Measurements from ENCODE around the gene FYB2.
A peak's percentile ranks its signal among the peaks of the same experiment; 100 is the strongest.

Gene FYB2

DNA sequence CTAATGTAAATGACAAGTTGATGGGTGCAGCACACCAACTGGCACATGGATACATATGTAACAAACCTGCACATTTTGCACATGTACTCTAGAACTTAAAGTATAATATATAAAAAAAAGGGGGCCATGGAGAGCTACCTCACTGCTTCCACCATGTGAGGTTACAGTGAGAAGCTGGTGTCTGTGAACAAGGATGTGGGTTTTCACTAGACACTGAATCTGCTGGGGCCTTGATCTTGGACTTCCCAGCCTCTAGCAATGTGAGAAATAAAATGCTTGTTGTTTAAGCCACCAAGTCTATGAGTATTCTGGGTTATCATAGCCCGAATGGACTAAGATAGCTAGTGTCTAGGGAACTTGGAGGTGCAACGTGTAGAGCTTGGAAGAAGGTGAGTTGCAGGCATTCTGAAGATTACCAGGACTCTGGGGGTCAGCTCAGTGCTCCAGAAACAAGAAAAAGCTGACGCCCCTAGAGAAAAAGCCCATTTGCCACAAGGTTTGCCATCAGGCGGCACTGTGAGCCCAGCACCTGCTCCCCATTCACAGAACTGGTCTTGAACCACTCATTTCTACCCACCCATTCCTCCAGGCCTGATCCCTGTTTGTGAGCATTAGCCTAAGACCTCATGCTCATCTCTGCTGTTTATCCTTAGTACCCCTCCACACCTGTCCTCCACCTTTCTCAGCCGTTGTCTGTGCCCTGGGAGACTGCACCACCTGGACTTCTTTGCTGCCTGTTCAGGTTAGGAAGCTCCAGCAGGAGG is 15.1 kb upstream of the FYB2 start:
- DNase-seq: no peak

DNA sequence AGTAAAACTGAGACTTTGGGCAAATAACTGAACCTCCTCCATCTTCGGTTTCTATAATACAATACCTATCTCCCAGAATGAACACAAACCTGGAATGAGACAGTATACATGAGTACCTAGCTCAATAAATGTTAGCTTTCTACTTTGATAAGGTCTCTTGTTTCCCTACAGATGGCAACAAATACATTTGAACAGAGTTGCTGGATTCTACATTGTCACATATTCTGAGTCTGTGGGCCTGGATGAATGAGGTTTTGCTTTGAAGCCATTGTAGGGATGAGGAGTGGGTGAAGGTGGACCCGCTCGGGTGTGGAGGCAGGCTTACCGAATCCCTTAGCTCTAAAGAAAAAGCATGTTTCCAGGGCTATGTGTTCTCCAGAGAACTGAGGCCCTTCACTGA is 13.9 kb upstream of the FYB2 start:
- DNase-seq: no peak

DNA sequence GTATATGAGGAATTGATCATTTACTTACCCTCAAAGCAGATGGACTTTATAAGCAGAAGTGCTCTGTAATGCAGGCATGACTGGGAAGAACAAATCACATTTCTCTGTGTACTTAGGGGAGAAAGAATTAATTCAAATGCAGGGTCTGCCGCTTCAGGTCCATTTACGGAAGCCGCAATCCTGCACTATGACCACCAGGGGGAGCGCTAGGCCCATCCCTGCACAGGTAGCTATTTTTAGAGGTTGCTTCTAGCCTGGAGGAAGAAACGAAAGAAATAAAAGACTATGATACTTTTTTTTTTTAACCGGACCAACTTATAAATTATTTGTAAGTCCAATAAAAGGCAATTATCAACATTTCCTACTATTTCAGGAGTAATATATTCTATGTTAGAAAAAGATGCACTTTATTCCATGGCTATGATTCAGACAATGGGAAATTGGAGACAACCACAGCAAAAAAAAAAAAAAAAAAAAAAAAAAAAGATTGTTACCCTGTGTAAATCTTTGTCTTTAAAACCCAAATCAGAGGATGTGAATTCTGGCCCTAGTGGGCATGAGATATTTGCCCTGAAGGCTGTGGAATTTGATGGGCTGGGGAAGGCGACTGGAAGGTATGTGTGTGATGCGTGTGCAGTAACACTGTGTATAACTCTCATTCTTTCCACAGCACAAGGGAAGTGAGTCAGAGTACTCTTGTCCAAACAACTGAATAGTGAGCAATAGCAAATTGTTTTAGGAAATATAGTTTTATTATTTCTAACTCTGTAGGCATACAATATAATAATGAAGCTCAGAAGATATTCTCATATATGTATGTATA is 12.9 kb upstream of the FYB2 start:
- peak; percentile 39 for DNase-seq

DNA sequence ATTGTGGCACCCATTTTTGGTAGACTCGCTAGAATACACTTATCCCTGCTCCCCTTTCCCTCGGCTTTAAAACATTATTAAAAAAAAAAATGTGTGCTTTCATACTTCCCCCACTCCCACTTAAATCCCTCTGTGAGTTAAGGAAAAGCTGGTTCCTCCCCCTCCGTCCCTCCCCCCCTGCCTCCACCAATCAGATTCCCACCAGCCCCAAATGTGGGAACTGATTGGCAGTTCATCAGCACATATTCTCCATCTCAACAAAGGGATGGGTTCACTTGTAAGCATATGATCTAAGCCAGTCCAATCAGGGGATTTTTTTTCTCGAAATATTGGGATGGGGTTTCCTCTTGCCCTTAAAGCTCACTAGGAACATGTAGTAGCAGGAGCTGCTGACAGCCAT is 10.8 kb upstream of the FYB2 start:
- DNase-seq: no peak

GRCh38 chr1:56827711-56828110 is 8.5 kb upstream of the FYB2 start:
- no peak for DNase-seq

DNA sequence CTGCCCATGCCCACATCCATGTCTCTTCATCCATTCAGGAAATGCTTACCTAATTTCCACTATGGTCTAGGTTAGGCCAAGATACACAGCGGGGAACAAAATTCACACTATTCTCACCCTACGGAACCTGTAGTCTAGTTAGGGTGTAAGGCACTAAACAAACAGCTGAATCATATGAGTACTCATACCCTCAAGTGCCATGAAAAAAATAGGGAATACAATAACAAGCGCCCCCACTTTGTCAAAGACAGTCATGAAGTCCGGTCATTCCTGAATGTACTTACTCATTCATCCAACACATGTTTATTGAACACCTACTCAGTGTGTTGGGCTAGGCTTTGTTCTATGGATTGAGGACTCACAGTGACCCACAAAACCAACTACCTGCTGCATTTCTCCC is 6.2 kb upstream of the FYB2 start:
- DNase-seq: no peak

GRCh38 chr1:56824938-56825337 is 5.7 kb upstream of the FYB2 start:
- no peak for DNase-seq

GRCh38 chr1:56824271-56824670 is 5.1 kb upstream of the FYB2 start:
- no peak for DNase-seq

DNA sequence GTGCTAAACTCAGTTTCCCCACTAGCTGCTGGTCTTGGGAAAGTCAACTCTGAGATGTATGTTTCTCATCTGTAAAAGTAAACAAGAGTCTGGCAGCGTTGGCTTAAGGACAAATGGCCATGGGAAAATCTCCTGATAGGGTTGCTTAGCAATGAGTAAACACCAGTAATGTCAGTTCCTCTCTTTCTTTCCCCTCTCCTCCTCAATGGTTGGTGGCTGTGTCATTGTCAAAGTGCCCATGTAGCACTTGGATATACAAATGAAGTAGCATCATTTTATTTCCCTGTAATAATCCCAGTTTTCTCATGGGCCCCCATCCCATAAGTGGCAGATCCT is 2.2 kb upstream of the FYB2 start:
- no peak for DNase-seq

GRCh38 chr1:56820755-56821461 is 1.7 kb upstream of the FYB2 start:
- DNase-seq: peak; percentile 51

GRCh38 chr1:56817716-56818463 is 1.3 kb downstream of the FYB2 start:
- DNase-seq: no peak

- DNase-seq: no peak
Measured at GRCh38 chr1:56816909-56817308, 2.3 kb downstream of the FYB2 start.

DNA sequence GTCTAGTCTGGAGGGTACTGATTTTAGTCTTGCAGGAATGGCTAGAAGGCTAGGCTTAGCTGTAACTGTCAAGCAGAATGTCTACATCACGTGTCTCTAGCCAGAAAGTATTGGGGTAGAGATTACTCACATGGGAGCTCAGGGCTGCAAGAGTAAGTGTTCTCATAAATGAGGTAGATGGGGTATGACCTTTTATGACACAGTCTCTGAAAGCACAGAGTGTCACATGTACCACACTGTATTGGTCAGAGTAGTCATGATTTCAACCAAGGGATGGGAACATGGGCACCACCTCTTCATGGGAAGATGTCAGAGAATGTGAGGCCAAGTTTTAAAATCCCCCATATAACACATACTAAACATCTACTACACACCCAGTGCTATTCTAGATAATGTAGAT is 2.9 kb downstream of the FYB2 start:
- no peak for DNase-seq

GRCh38 chr1:56814205-56814604 is 5.0 kb downstream of the FYB2 start:
- no peak for DNase-seq

DNA sequence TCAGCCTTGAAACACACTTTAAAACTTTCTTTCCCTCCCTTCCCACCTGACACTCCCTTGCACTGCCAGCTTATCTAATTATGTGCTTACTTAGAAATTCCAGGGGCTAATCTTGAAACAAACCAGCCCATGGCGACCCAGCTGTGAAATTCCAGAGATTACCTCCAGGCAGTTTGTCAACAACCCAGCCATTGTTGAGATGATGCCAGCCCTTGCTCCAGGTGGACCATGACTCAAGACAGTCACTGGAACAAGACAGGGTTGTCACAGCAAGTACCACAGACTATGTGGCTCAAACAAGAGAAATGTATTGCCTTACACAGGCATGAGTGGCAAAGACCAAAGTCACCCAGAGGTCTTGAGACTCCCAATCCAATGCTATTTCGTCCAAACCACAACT is 7.9 kb downstream of the FYB2 start:
- DNase-seq: no peak

GRCh38 chr1:56808410-56808809 is 10.8 kb downstream of the FYB2 start:
- no peak for DNase-seq

GRCh38 chr1:56806804-56807203 is 12.4 kb downstream of the FYB2 start:
- no peak for DNase-seq

- DNase-seq: no peak
Measured at GRCh38 chr1:56803561-56804156, 15.5 kb downstream of the FYB2 start.

DNA sequence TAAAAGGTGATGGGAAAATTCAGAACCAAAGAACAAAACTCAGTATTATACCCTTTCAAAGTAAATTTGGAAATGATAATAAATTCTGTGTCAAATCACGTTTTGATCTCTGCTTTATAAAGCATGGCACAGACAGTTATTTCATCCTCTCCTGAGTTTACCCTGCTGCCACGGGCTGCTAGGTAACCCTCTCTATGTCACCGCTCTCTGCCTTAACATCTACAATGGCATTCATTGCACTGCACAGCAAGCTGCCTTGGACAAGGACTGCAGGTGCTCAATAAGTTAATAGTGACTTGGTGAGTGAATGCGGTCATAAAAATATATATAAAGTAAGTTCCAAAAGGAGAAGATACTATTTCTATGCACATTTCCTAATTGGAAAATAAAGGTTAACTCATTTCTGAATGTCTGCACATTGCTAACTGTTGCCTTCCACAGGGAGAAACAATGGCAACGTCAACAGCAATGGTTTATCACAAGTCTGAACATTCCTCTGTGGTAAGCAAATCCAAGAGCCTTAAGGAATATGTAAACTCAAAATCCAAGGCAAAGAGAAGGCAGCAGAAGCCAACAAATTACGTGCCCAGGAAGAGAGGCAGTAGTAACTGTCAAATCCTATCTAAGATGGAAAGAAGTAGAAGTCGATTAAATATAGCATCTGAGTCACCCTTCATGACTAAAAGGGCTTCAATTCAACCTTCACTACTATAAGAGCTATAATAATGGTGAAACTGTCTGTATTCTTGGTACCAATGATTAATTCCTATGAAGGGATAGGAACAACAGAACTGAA is 19.4 kb downstream of the FYB2 start:
- no peak for DNase-seq

- no peak for DNase-seq
Measured at GRCh38 chr1:56798053-56798471, 21.1 kb downstream of the FYB2 start.

DNA sequence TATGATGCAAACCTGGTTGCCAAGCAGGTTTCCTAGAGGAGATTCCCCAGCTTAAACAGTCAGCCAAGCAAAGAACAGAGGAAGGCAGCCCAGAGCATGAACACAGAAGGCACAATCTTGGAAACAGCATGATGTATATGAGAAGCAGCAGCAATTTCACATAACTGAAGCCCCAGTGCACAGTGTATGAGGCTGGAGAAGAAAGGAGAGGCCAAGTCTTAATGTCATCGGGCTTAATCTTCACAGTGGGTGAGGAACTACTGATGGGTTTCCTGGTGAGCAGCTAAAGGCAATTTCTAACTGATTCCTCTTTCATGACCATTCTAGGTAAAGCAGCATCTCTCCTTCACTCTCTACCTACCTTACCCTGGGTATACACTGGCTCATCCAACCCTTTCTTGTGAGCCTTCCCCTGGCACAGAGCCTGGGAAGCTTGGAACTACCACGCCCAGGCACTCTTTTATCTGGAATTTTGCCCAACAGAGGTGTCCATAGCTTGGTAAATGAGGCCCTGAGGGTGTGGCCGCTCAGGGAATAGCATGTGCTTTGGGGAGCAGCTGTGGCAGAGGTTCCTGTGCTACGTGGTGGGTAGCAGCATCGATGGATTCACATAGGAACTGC is 22.0 kb downstream of the FYB2 start:
- DNase-seq: no peak

All from NK-92 treated with Interleukin-12 subunit alpha and Interleukin-12 subunit beta, amount 100 ng/mL, for 24 hours (cell line).